ENCODE data around the gene GLIPR1L1.
"Not testable (repeated sequence)": the region's sequence is repeated elsewhere in the genome, so short reads cannot be mapped to it uniquely, and the experiment has no call there.

Gene GLIPR1L1

DNA sequence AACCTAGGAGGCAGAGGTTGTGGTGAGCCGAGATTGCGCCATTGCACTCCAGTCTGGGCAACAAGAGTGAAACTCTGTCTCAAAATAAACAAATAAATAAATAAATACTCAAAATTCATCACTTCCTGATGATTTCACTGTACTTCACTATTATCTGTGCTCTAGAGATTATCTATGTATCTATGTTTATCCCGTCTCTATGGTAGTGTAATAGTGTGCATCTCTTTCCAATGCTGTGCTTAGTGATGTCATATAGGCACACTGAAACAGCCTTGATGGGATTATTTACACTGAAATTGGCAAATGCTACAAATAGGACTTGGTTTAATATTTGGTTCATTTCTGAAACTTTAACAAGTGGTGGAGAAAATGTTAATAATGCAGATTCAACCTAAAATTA lies 10.8 kb upstream of the GLIPR1L1 start:
- no peak overlapping the region for H3K27ac Mint-ChIP-seq
- CTCF ChIA-PET: no interaction called here
- H3K9me3 Mint-ChIP-seq: no peaks in the 10 kb centered on the region
- H3K36me3 Mint-ChIP-seq: no peaks in the 10 kb centered on the region
- H3K27me3 Mint-ChIP-seq: peaks cover 15% of the 10 kb centered on the region
- H3K4me1 Mint-ChIP-seq: no peaks in the 10 kb centered on the region
- no peak overlapping the region for H3K4me3 Mint-ChIP-seq
- no peak for DNase-seq

- Mint-ChIP-seq H3K4me1 (peaks cover 9% of the 10 kb centered on the region), H3K4me3 (no peak overlapping the region), H3K9me3 (no peaks in the 10 kb centered on the region), H3K27me3 (peaks cover 31% of the 10 kb centered on the region), H3K36me3 (no peaks in the 10 kb centered on the region), H3K27ac (no peak overlapping the region)
- CTCF ChIA-PET: no interaction called here
- no peak for DNase-seq
Measured at GRCh38 chr12:75327642-75328041, 6.8 kb upstream of the GLIPR1L1 start.

DNA sequence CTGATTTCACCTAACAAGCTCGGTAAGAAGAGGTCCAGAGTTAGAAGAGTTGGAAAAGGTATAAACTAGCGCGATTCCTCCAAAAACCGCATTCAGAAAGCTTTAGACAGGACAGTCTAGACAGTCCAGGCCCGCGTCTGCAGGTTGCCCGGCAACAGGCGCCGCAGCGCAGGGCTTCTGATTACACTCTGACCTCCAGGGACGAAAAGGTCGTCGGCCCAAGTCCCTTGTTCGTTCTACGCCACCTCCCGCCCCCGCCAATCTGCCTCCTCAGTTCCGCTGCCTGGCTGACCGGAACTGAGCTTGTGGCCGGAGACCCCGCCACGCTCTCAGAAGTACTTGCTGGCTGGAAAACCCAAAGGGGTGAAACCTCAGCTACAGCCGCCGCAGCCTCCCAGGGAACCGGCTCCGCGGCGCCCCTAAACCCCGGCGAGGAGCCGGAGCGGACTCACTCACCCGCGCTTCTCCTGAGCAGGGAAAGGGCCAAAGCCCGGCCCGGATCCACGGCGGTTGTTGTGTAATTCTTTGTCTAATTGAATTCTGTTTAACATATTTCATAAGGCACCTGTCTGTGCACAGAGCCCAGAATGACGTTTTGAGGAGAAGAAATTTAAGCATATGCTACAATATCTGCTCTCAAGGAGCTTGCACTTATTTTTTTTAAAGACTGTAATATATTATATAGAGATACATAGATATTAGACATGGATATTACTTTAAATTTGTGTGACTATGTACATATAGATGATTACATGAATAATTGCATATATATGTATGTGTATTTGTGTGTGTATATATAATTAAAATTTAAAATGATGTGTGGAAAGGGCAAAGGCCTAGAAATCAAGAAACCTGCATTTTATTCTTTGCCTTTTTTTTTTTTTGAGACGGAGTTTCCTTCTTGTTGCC lies 4.3 kb upstream of the GLIPR1L1 start, which contains the start of gene CAPS2:
Gene CAPS2 (minus strand): TSS at position 407 of the 909 bp plus-strand sequence. CDS start 3,826 bp downstream, outside the sequence.
- H3K27ac Mint-ChIP-seq: no peak within 1 kb of the TSS
- peak within 1 kb of the TSS; percentile 75 for H3K4me3 Mint-ChIP-seq
- peaks cover 50% of the 10 kb centered on the region for H3K27me3 Mint-ChIP-seq
- H3K9me3 Mint-ChIP-seq: no peaks in the 10 kb centered on the region
- CTCF ChIA-PET: interaction anchor here (0.6 to 1.2 kb wide), 2 partner anchors 155 to 158 kb away, joined by 3 read pairs; no protein-coding TSS in a partner anchor
- H3K4me1 Mint-ChIP-seq: peaks cover 19% of the 10 kb centered on the region
- peak; percentile 70 for DNase-seq
- H3K36me3 Mint-ChIP-seq: no peaks in the 10 kb centered on the region

- CTCF ChIA-PET: interaction anchor here (1.7 kb wide), 1 partner anchor 53 kb away, joined by 4 read pairs; the partner anchor contains the start of gene GLIPR1L2
- DNase-seq: no peak
- H3K27me3 Mint-ChIP-seq: peaks cover 17% of the 10 kb centered on the region
- H3K36me3 Mint-ChIP-seq: no peaks in the 10 kb centered on the region
- H3K27ac Mint-ChIP-seq: no peak overlapping the region
- peaks cover 22% of the 10 kb centered on the region for H3K4me1 Mint-ChIP-seq
- no peak overlapping the region for H3K4me3 Mint-ChIP-seq
- H3K9me3 Mint-ChIP-seq: no peaks in the 10 kb centered on the region
Measured at GRCh38 chr12:75337905-75338304, 3.4 kb downstream of the GLIPR1L1 start.

DNA sequence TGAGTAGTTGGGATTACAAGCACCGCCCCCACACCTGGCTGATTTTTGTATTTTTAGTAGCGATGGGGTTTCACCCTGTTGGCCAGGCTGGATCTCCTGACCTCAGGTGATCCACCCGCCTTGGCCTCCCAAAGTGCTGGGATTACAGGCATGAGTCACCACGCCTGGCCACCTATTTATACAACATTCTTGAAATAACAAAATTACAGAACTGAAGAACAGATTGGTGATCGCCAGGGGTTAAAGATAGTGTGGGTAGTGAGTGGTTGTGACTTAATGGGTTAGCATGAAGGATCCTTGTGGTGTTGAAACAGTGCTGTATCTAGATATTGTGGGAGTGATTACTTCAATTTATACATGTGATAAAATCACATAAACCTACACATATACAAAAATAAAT lies 7.4 kb downstream of the GLIPR1L1 start:
- CTCF ChIA-PET: no interaction called here
- no peaks in the 10 kb centered on the region for H3K36me3 Mint-ChIP-seq
- peaks cover 4% of the 10 kb centered on the region for H3K27me3 Mint-ChIP-seq
- no peak overlapping the region for H3K27ac Mint-ChIP-seq
- H3K4me1 Mint-ChIP-seq: peaks cover 14% of the 10 kb centered on the region
- no peak overlapping the region for H3K4me3 Mint-ChIP-seq
- no peak for DNase-seq
- no peaks in the 10 kb centered on the region for H3K9me3 Mint-ChIP-seq

DNA sequence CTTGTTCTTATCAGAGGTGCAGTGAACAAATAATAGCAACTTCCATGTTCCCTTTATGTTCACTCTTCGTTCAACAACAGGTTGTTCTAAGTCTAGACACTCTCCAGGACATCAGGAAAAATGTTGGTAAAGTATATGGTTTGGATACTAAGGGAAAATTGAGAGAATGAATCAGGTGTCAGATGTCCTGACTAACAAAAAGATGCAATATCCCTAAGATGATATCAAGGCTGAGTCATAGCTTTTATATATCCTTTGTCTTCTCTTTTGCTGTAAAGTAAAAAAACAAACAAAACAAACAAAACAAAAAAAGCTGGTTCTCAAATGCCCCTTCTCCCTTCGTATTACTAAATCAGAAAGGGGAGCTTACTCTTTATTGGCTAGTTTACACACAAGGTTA lies 11.1 kb downstream of the GLIPR1L1 start:
- Mint-ChIP-seq H3K9me3 (no peaks in the 10 kb centered on the region), H3K27me3 (peaks cover 10% of the 10 kb centered on the region), H3K27ac (no peak overlapping the region), H3K4me1 (peaks cover 5% of the 10 kb centered on the region), H3K4me3 (no peak overlapping the region), H3K36me3 (no peaks in the 10 kb centered on the region)
- no peak for DNase-seq
- CTCF ChIA-PET: no interaction called here

DNA sequence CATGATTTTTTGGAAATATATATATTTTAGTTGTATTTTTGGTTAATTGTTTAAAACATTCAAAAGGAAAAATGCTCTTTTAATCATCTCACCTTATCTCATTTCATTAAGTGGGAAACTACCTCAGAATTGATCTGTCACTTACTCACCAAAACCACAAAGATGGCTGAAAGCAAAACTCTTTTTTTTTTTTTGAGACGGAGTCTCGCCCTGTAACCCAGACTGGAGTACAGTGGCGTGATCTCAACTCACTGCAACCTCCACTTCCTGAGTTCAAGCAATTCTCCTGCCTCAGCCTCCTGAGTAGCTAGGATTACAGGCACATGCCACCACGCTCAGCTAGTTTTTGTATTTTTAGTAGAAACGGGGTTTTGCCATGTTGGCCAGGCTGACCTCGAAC lies 11.7 kb downstream of the GLIPR1L1 start:
- CTCF ChIA-PET: interaction anchor here (1.0 kb wide), 1 partner anchor 12 kb away, joined by 3 read pairs; the partner anchor contains the start of gene GLIPR1L1
- not testable (repeated sequence) for H3K4me1 Mint-ChIP-seq, DNase-seq, H3K9me3 Mint-ChIP-seq, H3K36me3 Mint-ChIP-seq, H3K4me3 Mint-ChIP-seq, H3K27ac Mint-ChIP-seq
- H3K27me3 Mint-ChIP-seq: peaks cover 10% of the 10 kb centered on the region

DNA sequence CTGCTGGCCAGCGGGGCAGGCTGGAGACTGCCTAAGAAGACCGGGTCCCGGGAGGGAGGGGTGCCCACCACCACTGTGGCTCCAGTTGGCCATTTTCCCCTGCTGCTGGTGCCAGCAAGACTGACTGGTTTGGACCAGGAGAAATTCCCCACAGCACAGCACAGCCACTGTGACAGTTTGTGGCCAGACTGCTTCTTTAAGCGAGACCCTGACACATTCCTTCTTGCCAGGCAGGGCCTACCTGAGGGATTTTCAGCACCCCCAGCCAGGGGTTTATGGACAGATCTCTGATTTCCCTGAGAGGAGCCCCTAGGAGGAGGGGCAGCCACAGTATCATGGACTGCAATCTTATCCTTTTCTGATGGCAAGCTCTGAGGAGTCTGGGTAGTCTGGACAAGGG lies 15.5 kb downstream of the GLIPR1L1 start:
- Mint-ChIP-seq H3K4me3 (no peak overlapping the region), H3K27ac (no peak overlapping the region), H3K9me3 (peaks cover 6% of the 10 kb centered on the region), H3K27me3 (peaks cover 10% of the 10 kb centered on the region), H3K4me1 (peaks cover 9% of the 10 kb centered on the region), H3K36me3 (no peaks in the 10 kb centered on the region)
- no peak for DNase-seq
- CTCF ChIA-PET: no interaction called here

DNA sequence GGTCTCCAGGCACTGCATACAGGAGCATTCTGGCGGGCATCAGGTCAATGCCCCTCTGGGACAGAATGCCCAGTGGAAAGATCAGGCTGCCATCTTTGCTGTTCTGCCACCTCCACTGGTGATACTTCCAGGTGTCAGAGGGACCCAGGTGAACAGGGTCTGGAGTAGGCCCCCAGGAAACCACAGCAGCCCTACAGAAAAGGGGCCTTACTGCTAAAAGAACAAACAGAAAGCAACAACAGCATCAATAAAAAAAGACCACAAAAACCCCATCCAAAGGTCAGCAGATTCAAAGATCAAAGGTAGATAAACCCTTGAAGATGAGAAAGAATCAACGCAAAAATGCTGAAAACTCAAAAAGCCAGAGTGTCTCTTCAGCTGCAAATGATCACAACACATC lies 15.9 kb downstream of the GLIPR1L1 start:
- Mint-ChIP-seq H3K27me3 (peaks cover 10% of the 10 kb centered on the region), H3K27ac (no peak overlapping the region), H3K4me1 (peaks cover 9% of the 10 kb centered on the region), H3K4me3 (no peak overlapping the region), H3K36me3 (no peaks in the 10 kb centered on the region), H3K9me3 (peaks cover 10% of the 10 kb centered on the region)
- DNase-seq: no peak
- CTCF ChIA-PET: interaction anchor here (0.6 kb wide), 1 partner anchor 439 kb away, joined by 3 read pairs; no protein-coding TSS in a partner anchor

- CTCF ChIA-PET: no interaction called here
- Mint-ChIP-seq H3K9me3 (peaks cover 10% of the 10 kb centered on the region), H3K36me3 (no peaks in the 10 kb centered on the region), H3K4me1 (peaks cover 6% of the 10 kb centered on the region), H3K27me3 (peaks cover 6% of the 10 kb centered on the region), H3K27ac (no peak overlapping the region), H3K4me3 (no peak overlapping the region)
- no peak for DNase-seq
Measured at GRCh38 chr12:75354011-75354410, 19.5 kb downstream of the GLIPR1L1 start.

GRCh38 chr12:75360920-75361319 lies 26.4 kb downstream of the GLIPR1L1 start:
- H3K27ac Mint-ChIP-seq: no peak overlapping the region
- H3K36me3 Mint-ChIP-seq: no peaks in the 10 kb centered on the region
- CTCF ChIA-PET: interaction anchor here (1.2 kb wide), 1 partner anchor 27 kb away, joined by 3 read pairs; the partner anchor contains the start of gene GLIPR1L1
- no peak overlapping the region for H3K4me3 Mint-ChIP-seq
- H3K27me3 Mint-ChIP-seq: no peaks in the 10 kb centered on the region
- H3K9me3 Mint-ChIP-seq: no peaks in the 10 kb centered on the region
- no peak for DNase-seq
- H3K4me1 Mint-ChIP-seq: no peaks in the 10 kb centered on the region

GRCh38 chr12:75361408-75361807 lies 26.9 kb downstream of the GLIPR1L1 start:
- Mint-ChIP-seq H3K9me3 (no peaks in the 10 kb centered on the region), H3K4me3 (no peak overlapping the region), H3K36me3 (no peaks in the 10 kb centered on the region), H3K27me3 (no peaks in the 10 kb centered on the region), H3K27ac (no peak overlapping the region), H3K4me1 (no peaks in the 10 kb centered on the region)
- DNase-seq: no peak
- CTCF ChIA-PET: interaction anchor here (1.2 kb wide), 1 partner anchor 27 kb away, joined by 3 read pairs; the partner anchor contains the start of gene GLIPR1L1

DNA sequence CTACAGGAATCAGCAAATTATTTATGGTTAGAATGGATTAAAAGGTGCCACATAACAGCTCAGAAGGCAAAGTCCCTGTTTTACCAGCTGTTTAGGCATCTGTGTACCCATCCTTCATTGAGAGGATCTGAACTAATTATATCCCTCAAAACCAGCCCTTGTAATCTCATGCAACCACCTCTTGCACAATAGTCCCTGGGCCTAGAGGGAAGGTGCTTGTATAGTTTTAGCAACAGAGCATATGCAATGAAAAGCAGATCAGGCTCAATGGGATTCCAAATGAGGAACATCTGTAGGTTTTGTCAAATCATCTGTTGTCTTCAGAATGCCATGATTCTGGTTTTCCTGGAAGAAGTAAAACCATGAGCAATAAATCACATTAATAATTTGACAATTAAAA lies 30.4 kb downstream of the GLIPR1L1 start:
- CTCF ChIA-PET: no interaction called here
- no peak for DNase-seq

GRCh38 chr12:75366629-75367028 lies 32.2 kb downstream of the GLIPR1L1 start:
- CTCF ChIA-PET: no interaction called here
- H3K36me3 Mint-ChIP-seq: no peaks in the 10 kb centered on the region
- no peak overlapping the region for H3K27ac Mint-ChIP-seq
- no peaks in the 10 kb centered on the region for H3K27me3 Mint-ChIP-seq
- H3K9me3 Mint-ChIP-seq: no peaks in the 10 kb centered on the region
- H3K4me3 Mint-ChIP-seq: no peak overlapping the region
- no peak for DNase-seq
- no peaks in the 10 kb centered on the region for H3K4me1 Mint-ChIP-seq

More for the DNA sequence above, 30.4 kb downstream of the GLIPR1L1 start:
- no peak overlapping the region for H3K27ac Mint-ChIP-seq
- H3K4me3 Mint-ChIP-seq: no peak overlapping the region
- H3K36me3 Mint-ChIP-seq: no peaks in the 10 kb centered on the region
- H3K9me3 Mint-ChIP-seq: no peaks in the 10 kb centered on the region
- no peaks in the 10 kb centered on the region for H3K4me1 Mint-ChIP-seq
- H3K27me3 Mint-ChIP-seq: no peaks in the 10 kb centered on the region

GRCh38 chr12:75374971-75375370 lies 40.5 kb downstream of the GLIPR1L1 start:
- H3K4me1 Mint-ChIP-seq: no peaks in the 10 kb centered on the region

More at GRCh38 chr12:75374971-75375370, 40.5 kb downstream of the GLIPR1L1 start:
- no peaks in the 10 kb centered on the region for H3K27me3 Mint-ChIP-seq
- CTCF ChIA-PET: no interaction called here
- no peaks in the 10 kb centered on the region for H3K36me3 Mint-ChIP-seq
- H3K27ac Mint-ChIP-seq: no peak overlapping the region
- H3K9me3 Mint-ChIP-seq: no peaks in the 10 kb centered on the region
- DNase-seq: no peak
- no peak overlapping the region for H3K4me3 Mint-ChIP-seq
